ENCODE data around the gene CFAP77. TPM values are rescaled to one million over a fixed set of nuclear protein-coding genes. Genes with fewer than 3 reads are reported as not detected.

CFAP77 gene
- polyA plus RNA-seq, 1 experiment: not detected

GRCh38 chr9:132609184-132609583, 199.2 kb downstream of the CFAP77 start:
- no peak for DNase-seq (ENCODE audit: low read depth)
- CTCF ChIA-PET: no interaction called here
- Histone ChIP-seq H3K27me3 (ENCODE audit: control insufficient read depth, insufficient read depth, low read length) (no peaks in the 10 kb centered on the region), H3K4me3 (ENCODE audit: low read depth, low read length) (no peak overlapping the region), H3K36me3 (ENCODE audit: control insufficient read depth, insufficient read depth, low read length) (peaks cover 12% of the 10 kb centered on the region)
- TF ChIP-seq CTCF (IDR thresholded peaks at IDR 0.05; ENCODE audit: insufficient read depth, low read depth, low read length): no peak
- POLR2A ChIA-PET: no interaction called here

- ChIA-PET POLR2A (no interaction called here), CTCF (no interaction called here)
- TF ChIP-seq CTCF (IDR thresholded peaks at IDR 0.05; ENCODE audit: insufficient read depth, low read depth, low read length): no peak
- Histone ChIP-seq H3K36me3 (ENCODE audit: control insufficient read depth, insufficient read depth, low read length) (peaks cover 12% of the 10 kb centered on the region), H3K27me3 (ENCODE audit: control insufficient read depth, insufficient read depth, low read length) (no peaks in the 10 kb centered on the region), H3K4me3 (ENCODE audit: low read depth, low read length) (no peak overlapping the region)
- DNase-seq (ENCODE audit: low read depth): peak; percentile 44
Observed at GRCh38 chr9:132609829-132610228, 199.8 kb downstream of the CFAP77 start.

- H3K36me3 ChIP-seq (ENCODE audit: control insufficient read depth, insufficient read depth, low read length): peaks cover 11% of the 10 kb centered on the region
- ChIA-PET CTCF (no interaction called here), POLR2A (no interaction called here)
- no peaks in the 10 kb centered on the region for H3K27me3 ChIP-seq (ENCODE audit: control insufficient read depth, insufficient read depth, low read length)
- DNase-seq (ENCODE audit: low read depth): no peak
- TF ChIP-seq CTCF (IDR thresholded peaks at IDR 0.05; ENCODE audit: insufficient read depth, low read depth, low read length): no peak
- no peak overlapping the region for H3K4me3 ChIP-seq (ENCODE audit: low read depth, low read length)
Observed at GRCh38 chr9:132610661-132611060, 200.7 kb downstream of the CFAP77 start.

- TF ChIP-seq CTCF (IDR thresholded peaks at IDR 0.05; ENCODE audit: insufficient read depth, low read depth, low read length): no peak
- ChIA-PET CTCF (no interaction called here), POLR2A (no interaction called here)
- Histone ChIP-seq H3K27me3 (ENCODE audit: control insufficient read depth, insufficient read depth, low read length) (no peaks in the 10 kb centered on the region), H3K36me3 (ENCODE audit: control insufficient read depth, insufficient read depth, low read length) (peaks cover 11% of the 10 kb centered on the region), H3K4me3 (ENCODE audit: low read depth, low read length) (no peak overlapping the region)
- no peak for DNase-seq (ENCODE audit: low read depth)
Observed at GRCh38 chr9:132614324-132614723, 204.3 kb downstream of the CFAP77 start.

- DNase-seq (ENCODE audit: low read depth): no peak
- Histone ChIP-seq H3K4me3 (ENCODE audit: low read depth, low read length) (no peak overlapping the region), H3K27me3 (ENCODE audit: control insufficient read depth, insufficient read depth, low read length) (no peaks in the 10 kb centered on the region), H3K36me3 (ENCODE audit: control insufficient read depth, insufficient read depth, low read length) (peaks cover 11% of the 10 kb centered on the region)
- POLR2A ChIA-PET: no interaction called here
- CTCF ChIA-PET: no interaction called here
- no peak for TF ChIP-seq CTCF (IDR thresholded peaks at IDR 0.05; ENCODE audit: insufficient read depth, low read depth, low read length)
Observed at GRCh38 chr9:132615774-132616173, 205.8 kb downstream of the CFAP77 start.

All from BJ (cell line).